Stimulated activated CD4-positive, alpha-beta T cell treated with anti-CD3 and anti-CD28 coated beads, Interleukin-1b, Interleukin-23, amount 100 ng/mL, for 4 hours (primary cell): ENCODE results near the gene FAM3D.

Source experiments
- DNase-seq, 2 donors: peaks; one replicate each; pipeline ENCODE4 v3.0.0-alpha.2; 2020; ENCODE audit warnings: low read depth in 2 of 2

Gene FAM3D

GRCh38 chr3:58656631-58657030, 9.9 kb downstream of the FAM3D start:
- DNase-seq: no peak

GRCh38 chr3:58654466-58654865, 12.1 kb downstream of the FAM3D start:
- no peak for DNase-seq

GRCh38 chr3:58652624-58653023, 13.9 kb downstream of the FAM3D start:
- no peak for DNase-seq

GRCh38 chr3:58651276-58651675, 15.3 kb downstream of the FAM3D start:
- no peak for DNase-seq

GRCh38 chr3:58647381-58648141, 19.0 kb downstream of the FAM3D start:
- DNase-seq: no peak

GRCh38 chr3:58646503-58646902, 20.1 kb downstream of the FAM3D start:
- no peak for DNase-seq

- DNase-seq: no peak
These were observed 20.8 kb downstream of the FAM3D start for GRCh38 chr3:58645726-58646125.

GRCh38 chr3:58642846-58643245, 23.7 kb downstream of the FAM3D start:
- DNase-seq: no peak

GRCh38 chr3:58640700-58641372, 25.7 kb downstream of the FAM3D start:
- DNase-seq: peak; percentile 10 to 41

GRCh38 chr3:58639842-58640241, 26.7 kb downstream of the FAM3D start:
- no peak for DNase-seq

- no peak for DNase-seq
These were observed 27.6 kb downstream of the FAM3D start for GRCh38 chr3:58639001-58639400.

- no peak for DNase-seq
These were observed 28.0 kb downstream of the FAM3D start for GRCh38 chr3:58638591-58638990.

- no peak for DNase-seq
These were observed 29.1 kb downstream of the FAM3D start for GRCh38 chr3:58637509-58637908.

GRCh38 chr3:58635371-58636285, 30.9 kb downstream of the FAM3D start:
- no peak for DNase-seq

- DNase-seq: no peak
These were observed 33.3 kb downstream of the FAM3D start for GRCh38 chr3:58633157-58633865.

GRCh38 chr3:58631742-58632141, 34.8 kb downstream of the FAM3D start:
- no peak for DNase-seq

GRCh38 chr3:58630710-58631092, 35.9 kb downstream of the FAM3D start:
- DNase-seq: no peak

- peak; percentile 32 to 60 for DNase-seq
These were observed 36.4 kb downstream of the FAM3D start for GRCh38 chr3:58630076-58630709.

- no peak for DNase-seq
These were observed 36.9 kb downstream of the FAM3D start for GRCh38 chr3:58629629-58630028.

GRCh38 chr3:58628823-58629562, 37.6 kb downstream of the FAM3D start:
- no peak for DNase-seq

- DNase-seq: no peak
These were observed 38.6 kb downstream of the FAM3D start for GRCh38 chr3:58627941-58628340.
